Right atrium auricular region (tissue), 2 donors: ENCODE data around the gene EXOC4. TPM values are rescaled to one million over a fixed set of nuclear protein-coding genes. Genes with fewer than 3 reads are reported as not detected.
"Not testable (repeated sequence)": the region's sequence is repeated elsewhere in the genome, so short reads cannot be mapped to it uniquely, and the experiment has no call there.

ENCODE experiments used
- DNase-seq: peaks from one replicate; pipeline ENCODE4 v3.0.0-alpha.2; 2019; ENCODE audit warnings: low spot score
- H3K27ac ChIP-seq, 2 donors: fragments of 200-600 bp; sonication (generic); 1 replicate in 1 of 2; 2 replicates in 1 of 2; pipeline ENCODE4 v1.5.1; 2016 to 2019
- H3K27me3 ChIP-seq, 2 donors: fragments of 200-600 bp; sonication (generic); one replicate each; pipeline versions ENCODE4 v1.5.1 to v1.6.0; 2017 to 2019
- H3K36me3 ChIP-seq: fragments of 200-600 bp; sonication (generic); one replicate; pipeline ENCODE4 v1.5.1; 2016
- H3K4me1 ChIP-seq, 2 donors: fragments of 200-600 bp; sonication (generic); one replicate each; pipeline versions ENCODE4 v1.5.1 to v1.6.0; 2017 to 2019
- H3K4me3 ChIP-seq, 2 donors: fragments of 200-600 bp; sonication (generic); 1 replicate in 1 of 2; 2 replicates in 1 of 2; pipeline ENCODE4 v1.5.1; 2017 to 2019; ENCODE audit warnings: mild to moderate bottlenecking in 1 of 2, moderate library complexity in 1 of 2
- H3K9me3 ChIP-seq, 2 donors: fragments of 200-600 bp; sonication (generic); one replicate each; pipeline ENCODE4 v1.5.1; 2019
- total RNA-seq, 2 donors: library from RNA; depleted of rRNA; stranded (reverse); fragments of >200 nt; gene quantifications; one replicate each; pipeline ENCODE4 v1.1.0, GENCODE V29; 2016
- TF ChIP-seq, protein P1 (sequence below), 2 donors: fragments of 200-600 bp; sonication (generic); IDR thresholded peaks; one replicate each; pipeline ENCODE4 v1.5.1; 2019; ENCODE audit warnings: antibody characterized with exemption in 2 of 2

Gene EXOC4
- total RNA-seq, 2 donors from 2014 or later = 24.7 to 30.6 TPM

DNA sequence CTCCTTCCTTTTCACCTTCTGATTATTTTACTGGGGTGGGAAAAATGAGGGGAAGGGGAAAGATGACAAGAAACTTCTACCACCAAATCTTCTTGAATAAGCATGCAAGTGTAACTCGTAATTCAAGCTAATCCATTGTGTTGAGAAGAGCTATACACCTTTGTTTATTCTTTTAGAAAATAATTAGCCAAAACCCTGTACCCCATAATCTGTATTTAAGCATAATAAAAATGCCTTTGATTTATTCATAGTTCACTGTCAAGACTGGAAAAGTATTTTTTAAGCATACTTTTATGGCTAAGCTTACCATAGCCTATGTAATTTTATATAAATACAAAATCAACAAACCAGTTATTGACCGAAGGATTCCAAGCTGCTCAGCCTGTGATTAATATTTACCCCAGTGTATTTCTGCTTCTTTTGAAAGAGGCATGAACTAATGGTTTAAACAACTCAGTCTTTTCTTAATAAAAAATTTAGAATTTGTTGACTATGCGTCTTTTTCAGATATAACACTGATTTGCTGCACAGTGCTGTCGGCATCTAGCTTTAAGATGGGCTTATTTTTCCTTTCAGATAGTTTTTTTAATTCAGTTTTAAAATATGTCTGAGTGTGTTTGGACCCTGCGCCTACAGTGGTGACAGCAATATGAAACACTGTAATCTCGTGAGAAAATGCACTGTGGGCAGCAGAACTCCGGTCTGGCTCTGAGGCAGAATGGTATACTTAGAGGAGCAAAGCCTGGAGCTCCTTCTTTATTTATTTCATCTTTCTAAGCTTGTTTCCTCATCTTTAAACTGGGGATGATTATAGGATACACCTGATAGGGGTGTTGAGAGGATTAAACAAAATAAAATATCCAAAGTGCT, 635.4 kb downstream of the EXOC4 start:
- H3K4me3 ChIP-seq = no peak overlapping the region
- H3K9me3 ChIP-seq = no peaks in the 10 kb centered on the region
- DNase-seq = no peak
- H3K27me3 ChIP-seq = no peaks in the 10 kb centered on the region
- H3K4me1 ChIP-seq = no peaks in the 10 kb centered on the region
- no peaks in the 10 kb centered on the region for H3K36me3 ChIP-seq
- H3K27ac ChIP-seq = no peak overlapping the region
- TF ChIP-seq, protein P1, sequence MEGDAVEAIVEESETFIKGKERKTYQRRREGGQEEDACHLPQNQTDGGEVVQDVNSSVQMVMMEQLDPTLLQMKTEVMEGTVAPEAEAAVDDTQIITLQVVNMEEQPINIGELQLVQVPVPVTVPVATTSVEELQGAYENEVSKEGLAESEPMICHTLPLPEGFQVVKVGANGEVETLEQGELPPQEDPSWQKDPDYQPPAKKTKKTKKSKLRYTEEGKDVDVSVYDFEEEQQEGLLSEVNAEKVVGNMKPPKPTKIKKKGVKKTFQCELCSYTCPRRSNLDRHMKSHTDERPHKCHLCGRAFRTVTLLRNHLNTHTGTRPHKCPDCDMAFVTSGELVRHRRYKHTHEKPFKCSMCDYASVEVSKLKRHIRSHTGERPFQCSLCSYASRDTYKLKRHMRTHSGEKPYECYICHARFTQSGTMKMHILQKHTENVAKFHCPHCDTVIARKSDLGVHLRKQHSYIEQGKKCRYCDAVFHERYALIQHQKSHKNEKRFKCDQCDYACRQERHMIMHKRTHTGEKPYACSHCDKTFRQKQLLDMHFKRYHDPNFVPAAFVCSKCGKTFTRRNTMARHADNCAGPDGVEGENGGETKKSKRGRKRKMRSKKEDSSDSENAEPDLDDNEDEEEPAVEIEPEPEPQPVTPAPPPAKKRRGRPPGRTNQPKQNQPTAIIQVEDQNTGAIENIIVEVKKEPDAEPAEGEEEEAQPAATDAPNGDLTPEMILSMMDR (IDR thresholded peaks at IDR 0.05) = no peak

DNA sequence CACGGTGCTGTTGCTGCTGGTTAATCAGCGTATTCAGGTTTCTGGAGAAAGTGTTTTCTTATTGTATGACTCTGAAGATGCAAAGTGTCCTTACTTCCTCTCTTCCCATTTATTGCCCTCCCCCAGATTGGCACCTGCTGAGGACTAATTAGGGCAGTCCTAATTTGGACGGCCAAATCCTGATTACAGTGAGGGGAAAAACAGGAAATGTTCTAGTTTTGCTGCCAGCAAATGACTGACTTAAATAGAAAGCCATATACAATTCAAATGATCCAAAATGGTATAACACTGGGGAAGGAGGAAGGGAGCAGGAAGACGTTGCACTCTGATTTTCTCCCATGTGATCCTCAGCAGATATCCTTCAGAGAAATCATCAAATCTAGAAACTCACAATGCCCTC, 651.9 kb downstream of the EXOC4 start:
- H3K4me1 ChIP-seq = no peaks in the 10 kb centered on the region
- DNase-seq = no peak

DNA sequence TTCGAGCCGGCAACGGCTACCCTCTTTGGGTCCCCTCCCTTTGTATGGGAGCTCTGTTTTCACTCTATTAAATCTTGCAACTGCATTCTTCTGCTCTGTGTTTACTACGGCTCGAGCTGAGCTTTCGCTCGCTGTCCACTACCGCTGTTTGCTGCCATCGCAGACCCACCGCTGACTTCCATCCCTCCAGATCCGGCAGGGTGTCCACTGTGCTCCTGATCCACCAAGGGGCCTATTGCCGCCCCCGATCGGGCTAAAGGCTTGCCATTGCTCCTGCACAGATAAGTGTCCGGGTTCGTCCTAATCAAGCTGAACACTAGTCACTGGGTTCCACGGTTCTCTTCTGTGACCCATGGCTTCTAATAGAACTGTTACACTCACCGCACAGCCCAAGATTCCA, 653.7 kb downstream of the EXOC4 start:
- not testable (repeated sequence) for H3K27me3 ChIP-seq, H3K4me1 ChIP-seq, H3K27ac ChIP-seq, H3K9me3 ChIP-seq, DNase-seq, H3K36me3 ChIP-seq, H3K4me3 ChIP-seq

More for the DNA sequence above, 651.9 kb downstream of the EXOC4 start:
- H3K4me3 ChIP-seq = no peak overlapping the region
- no peaks in the 10 kb centered on the region for H3K27me3 ChIP-seq
- no peaks in the 10 kb centered on the region for H3K36me3 ChIP-seq
- TF ChIP-seq, protein P1 (IDR thresholded peaks at IDR 0.05) = no peak
- no peak overlapping the region for H3K27ac ChIP-seq
- H3K9me3 ChIP-seq = no peaks in the 10 kb centered on the region

DNA sequence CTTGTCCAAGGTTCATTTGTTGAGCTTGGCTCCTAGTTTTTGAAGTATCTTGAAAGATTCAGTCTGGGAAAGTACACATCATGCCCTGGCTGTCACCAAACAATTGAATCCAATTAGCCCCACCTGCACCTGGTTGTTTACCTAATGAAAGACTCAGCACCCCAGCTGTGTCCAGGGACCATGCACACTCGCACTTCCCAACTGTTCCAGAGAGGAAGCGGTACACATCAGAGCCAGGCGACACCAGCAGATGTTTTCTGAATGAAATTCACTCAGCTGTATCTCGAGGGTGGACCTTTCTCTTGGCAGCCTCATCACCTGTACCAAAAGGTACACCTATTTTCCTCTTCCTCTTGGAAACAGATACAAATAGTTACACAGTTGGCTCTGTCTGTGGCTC, 657.9 kb downstream of the EXOC4 start:
- H3K4me3 ChIP-seq = no peak overlapping the region
- H3K27ac ChIP-seq = no peak overlapping the region
- no peaks in the 10 kb centered on the region for H3K36me3 ChIP-seq
- TF ChIP-seq, protein P1 (IDR thresholded peaks at IDR 0.05) = no peak
- H3K9me3 ChIP-seq = no peaks in the 10 kb centered on the region
- H3K4me1 ChIP-seq = no peaks in the 10 kb centered on the region
- H3K27me3 ChIP-seq = no peaks in the 10 kb centered on the region
- DNase-seq = no peak

DNA sequence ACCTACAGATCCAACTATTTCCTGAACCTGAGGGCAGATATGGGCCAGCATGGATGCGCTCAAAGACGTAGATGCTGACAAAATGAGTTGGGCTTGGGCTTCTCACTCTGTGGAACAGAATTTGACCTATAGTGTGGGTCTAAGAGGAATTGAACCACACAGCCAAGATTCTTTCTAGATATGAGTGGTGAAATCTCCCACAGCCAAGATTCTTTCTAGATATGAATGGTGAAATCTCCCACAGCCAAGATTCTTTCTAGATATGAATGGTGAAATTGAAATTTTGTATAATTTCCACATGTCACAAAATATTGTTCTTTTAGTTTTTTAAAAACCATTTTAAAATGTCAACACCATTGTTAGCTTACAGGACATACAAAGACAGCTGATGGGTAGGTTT, 658.8 kb downstream of the EXOC4 start:
- no peak for DNase-seq
- H3K36me3 ChIP-seq = no peaks in the 10 kb centered on the region
- no peak overlapping the region for H3K27ac ChIP-seq
- no peaks in the 10 kb centered on the region for H3K9me3 ChIP-seq
- no peak overlapping the region for H3K4me3 ChIP-seq
- no peaks in the 10 kb centered on the region for H3K4me1 ChIP-seq
- TF ChIP-seq, protein P1 (IDR thresholded peaks at IDR 0.05) = no peak
- H3K27me3 ChIP-seq = no peaks in the 10 kb centered on the region

DNA sequence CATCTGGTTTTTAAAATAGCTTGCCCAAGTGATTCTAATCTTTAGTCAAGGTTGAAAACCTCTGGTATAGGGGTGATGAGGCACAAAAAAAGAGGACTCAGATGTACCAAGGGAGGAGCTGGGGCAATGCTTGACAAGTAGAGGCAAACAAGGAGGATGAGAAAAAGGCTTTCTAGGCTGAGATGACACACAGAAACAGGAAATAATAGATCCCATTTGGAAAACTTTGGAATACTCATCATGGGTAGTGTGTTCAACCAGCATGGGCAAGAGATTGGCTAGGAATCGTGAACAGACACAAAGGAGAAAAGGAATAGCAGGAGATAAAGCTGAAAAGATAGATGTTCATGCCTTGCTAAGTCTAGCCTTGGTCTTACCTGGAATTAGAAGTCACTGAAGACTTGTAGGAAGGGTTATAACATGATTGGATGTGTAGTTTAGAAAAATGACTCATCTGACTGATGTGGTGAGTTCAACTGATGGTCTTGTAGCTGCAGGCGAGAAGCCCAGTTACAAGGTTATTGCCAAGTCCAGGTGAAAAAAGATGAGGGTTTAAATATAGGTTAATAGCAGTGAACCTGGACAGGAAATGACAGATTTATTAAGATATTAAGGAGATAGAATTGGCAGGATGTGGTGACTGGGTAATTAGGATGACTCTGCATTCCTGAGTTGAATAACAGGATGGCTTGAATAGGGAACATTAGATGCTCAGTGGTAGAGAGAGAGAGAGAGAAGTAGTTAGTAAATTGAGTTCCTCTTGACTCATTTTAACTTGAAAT, 660.2 kb downstream of the EXOC4 start:
- H3K27me3 ChIP-seq = no peaks in the 10 kb centered on the region
- DNase-seq = no peak
- no peaks in the 10 kb centered on the region for H3K4me1 ChIP-seq

More for the DNA sequence above, 660.2 kb downstream of the EXOC4 start:
- H3K4me3 ChIP-seq = no peak overlapping the region
- H3K36me3 ChIP-seq = no peaks in the 10 kb centered on the region
- TF ChIP-seq, protein P1 (IDR thresholded peaks at IDR 0.05) = no peak
- no peak overlapping the region for H3K27ac ChIP-seq
- no peaks in the 10 kb centered on the region for H3K9me3 ChIP-seq
